ENCODE measurements around the gene DHTKD1.

The DHTKD1 gene, protein sequence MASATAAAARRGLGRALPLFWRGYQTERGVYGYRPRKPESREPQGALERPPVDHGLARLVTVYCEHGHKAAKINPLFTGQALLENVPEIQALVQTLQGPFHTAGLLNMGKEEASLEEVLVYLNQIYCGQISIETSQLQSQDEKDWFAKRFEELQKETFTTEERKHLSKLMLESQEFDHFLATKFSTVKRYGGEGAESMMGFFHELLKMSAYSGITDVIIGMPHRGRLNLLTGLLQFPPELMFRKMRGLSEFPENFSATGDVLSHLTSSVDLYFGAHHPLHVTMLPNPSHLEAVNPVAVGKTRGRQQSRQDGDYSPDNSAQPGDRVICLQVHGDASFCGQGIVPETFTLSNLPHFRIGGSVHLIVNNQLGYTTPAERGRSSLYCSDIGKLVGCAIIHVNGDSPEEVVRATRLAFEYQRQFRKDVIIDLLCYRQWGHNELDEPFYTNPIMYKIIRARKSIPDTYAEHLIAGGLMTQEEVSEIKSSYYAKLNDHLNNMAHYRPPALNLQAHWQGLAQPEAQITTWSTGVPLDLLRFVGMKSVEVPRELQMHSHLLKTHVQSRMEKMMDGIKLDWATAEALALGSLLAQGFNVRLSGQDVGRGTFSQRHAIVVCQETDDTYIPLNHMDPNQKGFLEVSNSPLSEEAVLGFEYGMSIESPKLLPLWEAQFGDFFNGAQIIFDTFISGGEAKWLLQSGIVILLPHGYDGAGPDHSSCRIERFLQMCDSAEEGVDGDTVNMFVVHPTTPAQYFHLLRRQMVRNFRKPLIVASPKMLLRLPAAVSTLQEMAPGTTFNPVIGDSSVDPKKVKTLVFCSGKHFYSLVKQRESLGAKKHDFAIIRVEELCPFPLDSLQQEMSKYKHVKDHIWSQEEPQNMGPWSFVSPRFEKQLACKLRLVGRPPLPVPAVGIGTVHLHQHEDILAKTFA

DNA sequence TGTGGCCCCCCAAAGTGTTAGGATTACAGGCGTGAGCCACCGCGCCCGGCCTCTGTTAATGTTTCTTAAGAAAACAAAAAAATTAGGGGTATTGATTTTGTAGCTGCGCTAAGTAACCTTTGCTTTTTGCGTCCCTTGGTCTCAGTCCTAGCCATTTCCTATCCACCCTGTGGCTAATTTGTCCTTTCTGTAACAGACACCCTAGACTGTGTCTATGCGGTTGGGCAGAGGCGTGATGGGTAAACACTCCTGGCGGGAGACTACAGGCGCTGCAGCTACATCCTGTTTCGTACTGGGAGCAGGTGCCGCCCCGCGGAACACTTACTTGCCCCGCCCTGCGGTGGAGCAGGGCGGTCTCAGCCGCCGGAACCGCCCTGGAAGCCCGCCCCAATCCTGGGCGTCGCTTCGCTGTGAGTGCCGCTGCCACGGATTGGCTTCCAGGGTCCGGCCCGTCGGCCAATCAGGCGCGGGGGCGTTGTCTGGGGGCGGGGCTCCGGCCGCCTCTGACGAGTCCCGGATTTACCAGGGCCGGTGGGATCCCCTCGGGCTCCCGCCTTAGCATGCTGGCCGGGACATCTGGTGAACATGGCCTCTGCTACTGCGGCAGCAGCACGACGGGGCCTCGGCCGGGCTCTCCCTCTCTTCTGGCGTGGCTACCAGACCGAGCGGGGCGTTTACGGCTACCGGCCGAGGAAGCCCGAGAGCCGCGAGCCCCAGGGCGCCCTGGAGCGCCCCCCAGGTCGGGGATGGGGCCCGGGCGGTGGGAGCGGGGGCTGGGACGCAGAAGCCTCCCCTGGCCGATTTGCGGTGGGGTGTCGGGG lies at the start of gene DHTKD1:
DHTKD1 (plus strand) TSS at position 506 of the 821 bp plus-strand sequence; CDS start at position 586, 80 bp downstream.
- Histone ChIP-seq H3K79me2 (no peaks in the 10 kb centered on the region), H2AFZ (peak within 1 kb of the TSS; percentile 96), H3K4me3 (ENCODE audit: low read depth, low read length) (peak within 1 kb of the TSS; percentile 92), H3K4me1 (no peaks in the 10 kb centered on the region), H3K27ac (peak within 1 kb of the TSS; percentile 61), H3K4me2 (ENCODE audit: low read length) (peak within 1 kb of the TSS; percentile 79), H3K36me3 (ENCODE audit: control insufficient read depth, insufficient read depth, low read length) (no peaks in the 10 kb centered on the region), H3K27me3 (ENCODE audit: control insufficient read depth, insufficient read depth, low read length) (no peaks in the 10 kb centered on the region), H3K9ac (peak within 1 kb of the TSS; percentile 82), H3K9me3 (ENCODE audit: control insufficient read depth, low read length) (no peaks in the 10 kb centered on the region)
- TF ChIP-seq, protein P1, sequence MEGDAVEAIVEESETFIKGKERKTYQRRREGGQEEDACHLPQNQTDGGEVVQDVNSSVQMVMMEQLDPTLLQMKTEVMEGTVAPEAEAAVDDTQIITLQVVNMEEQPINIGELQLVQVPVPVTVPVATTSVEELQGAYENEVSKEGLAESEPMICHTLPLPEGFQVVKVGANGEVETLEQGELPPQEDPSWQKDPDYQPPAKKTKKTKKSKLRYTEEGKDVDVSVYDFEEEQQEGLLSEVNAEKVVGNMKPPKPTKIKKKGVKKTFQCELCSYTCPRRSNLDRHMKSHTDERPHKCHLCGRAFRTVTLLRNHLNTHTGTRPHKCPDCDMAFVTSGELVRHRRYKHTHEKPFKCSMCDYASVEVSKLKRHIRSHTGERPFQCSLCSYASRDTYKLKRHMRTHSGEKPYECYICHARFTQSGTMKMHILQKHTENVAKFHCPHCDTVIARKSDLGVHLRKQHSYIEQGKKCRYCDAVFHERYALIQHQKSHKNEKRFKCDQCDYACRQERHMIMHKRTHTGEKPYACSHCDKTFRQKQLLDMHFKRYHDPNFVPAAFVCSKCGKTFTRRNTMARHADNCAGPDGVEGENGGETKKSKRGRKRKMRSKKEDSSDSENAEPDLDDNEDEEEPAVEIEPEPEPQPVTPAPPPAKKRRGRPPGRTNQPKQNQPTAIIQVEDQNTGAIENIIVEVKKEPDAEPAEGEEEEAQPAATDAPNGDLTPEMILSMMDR (IDR thresholded peaks at IDR 0.05): peak; percentile 40

DNA sequence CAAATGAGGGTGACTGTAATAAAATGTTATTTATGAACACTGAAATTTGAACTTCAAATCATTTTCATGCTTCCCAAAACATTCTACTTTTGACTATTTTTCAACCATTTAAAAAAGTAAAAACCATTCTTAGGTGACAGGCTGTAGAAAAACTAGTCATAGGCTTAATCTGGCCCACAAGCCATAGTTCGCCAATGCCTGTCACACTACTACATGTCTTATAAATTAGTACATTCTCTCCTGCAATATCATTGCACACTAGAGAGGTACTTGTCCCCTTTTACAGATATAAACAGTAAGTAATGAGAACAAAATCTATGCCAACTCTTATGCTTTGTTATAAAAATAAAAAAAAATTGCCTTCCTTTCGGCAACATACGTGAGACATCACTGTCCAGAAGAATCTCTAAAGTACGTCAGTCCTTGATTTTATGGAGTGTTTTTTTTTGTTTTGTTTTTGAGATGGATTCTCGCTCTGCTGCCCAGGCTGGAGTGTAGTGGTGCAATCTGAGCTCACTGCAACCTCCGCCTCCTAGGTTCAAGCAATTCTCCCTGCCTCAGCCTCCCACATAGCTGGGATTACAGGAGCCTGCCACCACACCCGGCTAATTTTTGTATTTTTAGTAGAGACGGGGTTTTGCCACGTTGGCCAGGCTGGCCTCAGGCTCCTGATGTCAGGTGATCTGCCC lies 49.3 kb upstream of the DHTKD1 start:
- Histone ChIP-seq H3K27me3 (ENCODE audit: control insufficient read depth, insufficient read depth, low read length) (no peaks in the 10 kb centered on the region), H3K36me3 (ENCODE audit: control insufficient read depth, insufficient read depth, low read length) (no peaks in the 10 kb centered on the region), H3K27ac (no peak overlapping the region), H3K79me2 (peaks cover 18% of the 10 kb centered on the region), H3K4me2 (ENCODE audit: low read length) (no peak overlapping the region), H2AFZ (no peak overlapping the region), H3K9ac (no peak overlapping the region), H3K4me1 (no peaks in the 10 kb centered on the region), H3K4me3 (ENCODE audit: low read depth, low read length) (no peak overlapping the region), H3K9me3 (ENCODE audit: control insufficient read depth, low read length) (no peaks in the 10 kb centered on the region)
- TF ChIP-seq, protein P1 (IDR thresholded peaks at IDR 0.05): no peak

DNA sequence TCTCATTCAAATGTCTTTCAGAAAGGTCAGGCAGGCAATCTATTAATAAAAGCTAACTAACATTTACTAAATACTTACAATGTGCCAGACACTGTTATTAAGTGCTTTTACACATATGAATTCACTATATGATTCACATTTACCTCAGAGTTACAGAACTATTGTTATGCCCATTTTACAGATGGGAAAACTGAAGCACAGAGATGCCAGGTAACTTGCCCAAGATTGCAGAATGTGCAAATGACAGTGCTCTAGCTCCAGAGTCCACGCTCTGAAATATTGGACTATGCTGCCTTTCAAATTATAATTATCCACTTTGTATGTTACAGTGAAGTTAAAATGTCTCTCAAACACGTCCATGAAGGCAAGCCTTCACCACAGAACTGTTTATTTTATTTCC lies 48.2 kb upstream of the DHTKD1 start:
- H3K9me3 ChIP-seq (ENCODE audit: control insufficient read depth, low read length): no peaks in the 10 kb centered on the region
- no peaks in the 10 kb centered on the region for H3K4me1 ChIP-seq
- no peak overlapping the region for H3K4me3 ChIP-seq (ENCODE audit: low read depth, low read length)
- no peak overlapping the region for H2AFZ ChIP-seq
- H3K27me3 ChIP-seq (ENCODE audit: control insufficient read depth, insufficient read depth, low read length): no peaks in the 10 kb centered on the region
- H3K27ac ChIP-seq: no peak overlapping the region
- peaks cover 25% of the 10 kb centered on the region for H3K79me2 ChIP-seq
- no peaks in the 10 kb centered on the region for H3K36me3 ChIP-seq (ENCODE audit: control insufficient read depth, insufficient read depth, low read length)
- TF ChIP-seq, protein P1 (IDR thresholded peaks at IDR 0.05): no peak
- no peak overlapping the region for H3K4me2 ChIP-seq (ENCODE audit: low read length)
- no peak overlapping the region for H3K9ac ChIP-seq

DNA sequence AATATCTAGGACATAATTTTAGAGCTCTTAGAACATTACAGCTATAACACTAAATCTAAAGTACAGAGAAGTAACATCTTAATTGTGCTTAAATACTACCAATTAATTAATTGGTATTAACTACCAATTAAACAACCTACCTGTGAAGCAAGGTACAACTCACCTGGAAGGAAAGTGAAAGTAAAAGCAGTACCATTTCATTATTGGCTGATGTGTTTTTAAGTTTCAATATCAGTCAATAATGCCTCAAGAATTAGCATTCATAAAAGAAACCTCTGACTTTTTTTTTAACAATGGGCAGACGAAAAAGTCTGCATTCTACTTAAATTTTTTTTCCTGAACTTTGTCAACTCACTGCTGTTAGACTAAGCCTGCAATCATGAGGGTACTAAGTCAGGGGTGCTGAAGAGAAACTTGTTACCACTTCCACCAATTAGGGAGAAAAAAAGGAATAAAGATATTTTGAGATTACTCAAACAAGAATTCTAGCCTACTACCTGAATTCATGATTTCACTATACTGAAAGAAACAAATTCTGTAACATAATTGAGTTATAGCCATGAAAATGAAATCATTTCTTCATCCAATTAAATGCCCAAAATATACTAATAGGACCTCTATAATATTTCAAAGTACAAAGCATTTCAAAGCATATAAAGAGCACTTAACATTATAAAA lies 46.0 kb upstream of the DHTKD1 start:
- no peak overlapping the region for H2AFZ ChIP-seq
- H3K79me2 ChIP-seq: peaks cover 32% of the 10 kb centered on the region
- H3K4me3 ChIP-seq (ENCODE audit: low read depth, low read length): no peak overlapping the region
- H3K4me1 ChIP-seq: no peaks in the 10 kb centered on the region
- no peak overlapping the region for H3K4me2 ChIP-seq (ENCODE audit: low read length)
- no peaks in the 10 kb centered on the region for H3K9me3 ChIP-seq (ENCODE audit: control insufficient read depth, low read length)
- H3K27ac ChIP-seq: no peak overlapping the region
- H3K36me3 ChIP-seq (ENCODE audit: control insufficient read depth, insufficient read depth, low read length): no peaks in the 10 kb centered on the region
- H3K27me3 ChIP-seq (ENCODE audit: control insufficient read depth, insufficient read depth, low read length): no peaks in the 10 kb centered on the region
- H3K9ac ChIP-seq: no peak overlapping the region
- TF ChIP-seq, protein P1 (IDR thresholded peaks at IDR 0.05): no peak
